ENCODE measurements around the gene KDM4C.

GRCh38 chr9:6818292-6818922 lies 60.6 kb downstream of the KDM4C start:
- TF ChIP-seq CTCF (IDR thresholded peaks at IDR 0.05) (no peak), POLR2A (IDR thresholded peaks at IDR 0.05) (no peak)

All from heart left ventricle (tissue), 13 donors.